GM15510 (cell line): Measurements from ENCODE around the gene NEURL1.

Experiments
- POLR2A ChIP-seq: IDR thresholded peaks from 3 replicates; pipeline ENCODE4 v1.6.1; 2011; ENCODE audit warnings: borderline replicate concordance; ENCODE audit not compliant: insufficient read length; ENCODE audit errors: extremely low read depth

NEURL1 gene

DNA sequence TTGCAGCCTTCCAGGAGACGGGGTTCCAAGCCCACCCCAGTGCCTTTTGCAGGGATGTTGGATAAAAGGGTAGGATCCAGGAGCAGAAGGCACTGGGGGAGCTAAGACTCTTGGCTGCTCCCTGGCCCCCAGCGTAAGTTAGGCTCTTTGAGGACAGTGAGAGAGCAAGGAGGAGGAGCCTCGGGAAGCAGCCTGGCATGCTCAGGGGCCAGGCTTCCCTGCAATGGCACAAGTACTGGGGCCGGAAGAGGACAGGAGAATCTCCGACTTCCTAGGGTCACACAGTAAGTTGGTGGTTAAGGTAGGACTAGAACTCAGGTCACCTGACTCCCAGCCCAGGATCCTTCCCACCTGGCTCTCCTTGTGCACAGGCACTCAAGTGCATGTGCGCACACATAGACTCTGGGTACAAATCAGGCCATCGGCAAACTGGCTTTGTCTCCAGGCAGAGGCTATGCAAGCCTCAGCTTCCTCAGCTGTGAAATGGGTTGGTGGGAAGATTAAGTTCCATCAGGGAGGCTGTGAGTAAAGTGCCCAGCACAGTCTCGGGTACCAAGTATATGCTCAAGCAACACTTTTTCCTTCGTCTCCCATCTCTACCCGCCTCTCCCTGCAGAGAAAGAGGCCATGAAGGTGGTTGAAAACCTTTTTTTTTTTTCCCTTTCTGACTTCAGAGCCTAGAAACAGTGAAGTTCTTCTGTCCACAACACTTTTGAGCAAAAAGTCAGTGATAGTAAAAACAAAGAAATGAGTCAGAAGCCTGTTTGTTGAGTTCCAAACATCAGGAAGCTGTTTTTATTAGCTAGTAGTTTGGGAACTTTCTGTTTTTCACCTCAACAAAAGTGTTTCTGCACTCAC lies 79.1 kb downstream of the NEURL1 start:
- no peak for TF ChIP-seq POLR2A

DNA sequence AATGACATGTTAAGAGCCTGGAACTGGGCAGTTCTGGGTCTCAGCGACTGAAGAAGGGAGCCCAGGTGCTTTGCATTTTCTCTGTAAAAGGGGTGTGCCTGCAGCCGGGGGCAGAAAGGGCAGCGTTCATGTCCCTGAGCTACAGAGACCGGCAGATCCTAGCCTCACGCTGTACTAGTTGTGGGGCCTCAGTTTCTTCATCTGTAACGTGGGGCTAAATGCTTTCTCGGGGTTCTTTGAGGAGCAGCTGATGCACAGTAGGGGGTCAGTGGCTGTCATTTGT lies 79.6 kb downstream of the NEURL1 start:
- no peak for TF ChIP-seq POLR2A

DNA sequence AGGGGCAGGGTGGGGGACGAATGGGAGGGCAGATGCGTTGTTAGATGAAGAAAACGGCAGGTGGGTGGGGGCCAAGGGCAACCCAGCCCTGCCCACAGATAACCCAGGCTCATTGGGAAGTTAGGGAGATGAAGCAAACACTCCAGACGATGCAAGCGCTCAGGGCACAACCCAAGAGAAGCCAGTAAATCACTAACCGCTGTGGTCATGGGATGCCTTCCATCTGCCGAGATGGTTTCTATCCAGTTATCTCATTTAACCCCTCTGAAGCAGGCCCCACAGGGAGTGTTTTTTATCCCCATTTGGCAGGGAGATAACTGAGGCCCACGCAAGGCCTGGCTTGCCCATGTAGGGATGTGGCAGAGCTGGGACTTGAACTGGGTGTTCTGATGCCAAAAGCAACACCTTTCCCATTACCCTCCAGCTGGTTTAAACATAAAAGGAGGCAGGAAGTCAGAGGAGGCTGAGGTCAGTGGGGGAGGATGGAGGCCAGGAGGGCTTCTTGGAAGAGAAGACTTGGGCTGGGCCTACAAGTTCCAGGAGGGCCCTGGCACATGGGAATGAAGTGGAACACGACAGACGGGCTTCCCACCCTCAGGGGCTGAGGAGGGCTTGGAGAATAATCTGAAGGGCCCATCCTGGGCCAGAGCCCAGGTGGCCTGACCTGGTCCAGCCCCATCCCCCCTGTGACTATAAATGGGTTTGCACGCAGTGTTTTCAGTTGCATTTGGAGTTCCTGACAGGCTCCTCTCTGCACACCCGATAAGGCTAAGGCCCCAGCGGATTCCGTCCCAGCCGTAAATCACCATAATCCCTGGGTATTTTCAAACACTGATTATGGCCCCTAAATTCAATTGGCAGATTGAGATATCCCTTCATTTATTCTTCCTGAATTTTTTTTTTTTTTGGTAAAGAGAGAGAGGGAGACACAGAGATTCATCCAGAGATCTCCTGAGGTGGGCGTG lies 80.9 kb downstream of the NEURL1 start:
- TF ChIP-seq POLR2A: no peak

DNA sequence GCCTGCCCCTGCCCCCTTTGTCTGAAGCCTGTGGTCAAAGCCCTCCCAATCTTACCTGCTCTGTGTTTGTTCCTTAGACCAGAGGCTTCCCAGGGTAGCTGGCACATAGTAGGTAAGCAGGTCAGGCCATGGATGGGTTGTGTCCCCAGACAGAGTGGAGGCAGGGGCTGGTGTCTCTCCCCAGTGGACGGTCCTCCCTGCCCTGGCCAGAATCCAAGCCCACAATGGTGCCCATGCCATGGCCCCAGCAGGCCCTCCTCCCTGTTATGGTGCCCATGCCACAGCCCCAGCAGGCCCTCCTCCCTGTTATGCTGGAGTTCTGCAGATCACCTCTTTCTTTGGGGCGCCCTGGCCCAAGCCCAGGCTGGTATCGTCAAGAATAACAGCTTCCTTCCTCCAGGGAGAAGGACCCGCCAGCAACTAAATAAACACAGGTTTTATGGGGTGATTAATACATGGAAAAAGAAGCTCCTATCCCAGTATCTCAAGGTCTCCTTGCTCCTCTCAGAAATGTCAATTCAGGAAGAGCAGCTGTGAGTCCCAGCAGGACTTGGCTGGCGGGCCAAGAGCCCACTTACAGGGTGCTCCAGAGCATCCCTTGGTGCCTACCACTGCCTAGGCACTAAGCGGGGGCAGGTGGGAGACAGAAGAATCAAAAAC lies 82.0 kb downstream of the NEURL1 start:
- TF ChIP-seq POLR2A: no peak

DNA sequence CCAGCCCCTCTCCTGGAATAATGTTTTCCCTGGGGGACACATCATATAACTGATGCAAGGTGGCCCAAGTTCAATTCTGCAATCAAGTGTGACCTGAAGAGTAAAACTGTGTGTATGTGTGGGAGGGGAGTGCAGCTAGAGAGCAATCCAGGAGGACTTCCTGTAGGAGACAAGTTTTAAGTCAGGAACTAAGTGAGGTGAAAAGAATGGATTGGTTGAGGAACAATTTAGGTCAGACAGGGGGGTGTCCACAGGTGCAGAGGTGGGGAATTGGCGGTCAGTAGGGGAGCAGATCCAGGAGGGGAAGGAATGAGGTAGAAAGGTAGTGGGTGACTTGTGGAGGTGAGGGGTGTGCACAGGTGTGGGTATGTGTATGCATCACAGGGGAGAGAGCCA lies 82.6 kb downstream of the NEURL1 start:
- no peak for TF ChIP-seq POLR2A

DNA sequence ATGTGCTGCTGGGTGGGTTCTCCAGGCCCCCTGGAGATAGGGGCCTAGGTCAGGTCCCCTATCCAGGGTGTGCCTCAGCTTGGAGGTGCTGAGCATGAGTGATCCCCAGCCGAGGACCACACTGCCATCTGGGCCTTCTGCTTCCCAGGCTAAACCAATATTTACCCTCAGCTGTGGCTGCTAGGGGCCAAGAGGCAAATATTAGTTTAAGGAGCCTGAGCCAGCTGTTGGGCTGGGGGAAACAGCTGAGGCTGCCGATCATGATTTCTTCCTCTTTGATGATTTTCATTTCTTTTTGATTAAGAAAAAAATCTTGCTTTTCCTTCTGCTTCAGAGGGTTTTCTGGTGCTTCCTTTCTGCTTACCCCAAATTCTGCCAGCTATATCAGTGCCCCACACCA lies 83.4 kb downstream of the NEURL1 start:
- TF ChIP-seq POLR2A: no peak

DNA sequence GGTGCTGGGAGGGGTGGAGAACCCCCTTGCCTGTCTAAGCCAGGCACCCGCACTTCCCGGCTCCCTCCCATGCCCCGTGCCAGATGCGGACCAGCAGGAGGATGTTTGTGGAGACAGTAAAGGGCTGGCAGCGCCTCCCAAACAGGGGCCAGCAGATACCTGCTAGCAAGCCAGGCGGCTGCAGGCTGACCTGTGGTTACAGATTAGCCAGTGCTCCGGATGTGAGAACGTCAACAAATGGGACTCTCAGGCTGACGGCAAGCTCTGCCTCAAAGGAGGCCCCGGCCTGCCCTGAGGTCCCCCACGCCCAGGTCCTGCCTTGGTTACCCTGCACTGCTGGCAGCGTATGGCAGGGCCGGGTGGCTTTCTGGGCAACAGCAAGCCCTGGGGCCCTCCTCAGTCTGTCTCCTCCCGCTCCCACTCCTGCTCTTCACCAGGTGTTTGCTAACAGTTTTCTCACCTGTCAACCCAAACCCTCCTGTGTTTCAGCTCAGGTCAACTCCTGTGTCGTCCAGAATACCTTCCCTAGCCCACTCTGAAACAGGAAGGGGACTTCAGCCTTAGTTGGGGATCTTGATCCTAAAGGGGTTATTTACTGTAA lies 85.4 kb downstream of the NEURL1 start:
- no peak for TF ChIP-seq POLR2A

DNA sequence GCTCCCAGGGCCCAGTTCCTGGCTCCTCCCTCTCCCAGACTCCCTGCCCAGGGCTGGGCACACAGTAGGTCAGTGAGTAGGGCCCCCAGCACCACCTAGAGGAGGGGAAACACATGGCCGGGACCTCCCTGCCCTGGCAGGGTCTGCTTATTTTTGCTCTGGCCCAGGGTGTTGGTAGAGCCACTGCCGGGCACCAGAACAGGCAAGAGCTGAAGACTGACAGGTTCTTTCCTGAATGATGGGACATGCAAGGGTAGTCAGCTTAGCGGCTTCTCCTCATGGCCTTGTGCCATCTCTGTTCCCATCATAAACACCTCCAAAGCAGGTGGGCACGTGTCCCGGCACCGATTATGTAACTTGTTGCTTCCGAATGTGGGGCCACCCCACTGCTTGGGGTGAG lies 86.5 kb downstream of the NEURL1 start:
- TF ChIP-seq POLR2A: no peak

DNA sequence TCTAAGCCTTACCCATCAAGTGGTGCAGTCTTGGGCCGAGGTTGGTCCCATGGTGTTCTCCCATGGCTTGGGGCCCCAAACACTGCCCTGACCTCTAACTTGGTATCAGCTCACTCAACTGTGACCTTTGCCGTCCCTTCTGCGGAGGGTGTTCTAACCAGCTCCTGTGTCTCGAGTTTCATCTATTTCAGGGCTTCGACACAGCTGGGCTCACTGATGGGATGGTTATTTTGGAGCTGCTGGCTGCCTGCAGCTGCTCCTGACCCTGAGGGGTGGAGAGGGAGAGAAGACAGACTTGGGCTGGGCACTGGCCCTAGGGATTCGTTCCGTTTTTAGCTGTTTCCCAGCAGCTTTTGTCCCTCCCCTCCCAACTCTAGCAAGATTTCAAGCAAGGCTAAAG lies 86.9 kb downstream of the NEURL1 start:
- no peak for TF ChIP-seq POLR2A

DNA sequence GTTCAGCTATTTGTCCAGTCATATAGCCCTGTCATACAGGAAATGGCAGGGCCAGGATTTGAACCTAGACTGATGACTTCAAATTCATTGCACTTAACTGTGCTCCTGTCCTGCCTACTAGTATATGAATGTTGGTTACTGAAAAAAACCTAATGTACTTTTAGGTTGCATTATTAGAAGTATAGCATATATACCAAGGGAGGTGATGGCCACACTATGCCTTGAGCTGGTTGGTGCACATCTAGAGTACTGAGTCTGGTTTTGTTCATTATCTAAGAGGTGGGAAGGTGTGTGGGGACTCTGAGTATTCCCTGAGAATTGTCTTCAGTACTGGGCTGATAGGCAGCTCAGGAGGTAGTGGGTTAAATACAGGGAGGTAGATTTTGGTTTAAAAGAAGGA lies 88.0 kb downstream of the NEURL1 start:
- no peak for TF ChIP-seq POLR2A

DNA sequence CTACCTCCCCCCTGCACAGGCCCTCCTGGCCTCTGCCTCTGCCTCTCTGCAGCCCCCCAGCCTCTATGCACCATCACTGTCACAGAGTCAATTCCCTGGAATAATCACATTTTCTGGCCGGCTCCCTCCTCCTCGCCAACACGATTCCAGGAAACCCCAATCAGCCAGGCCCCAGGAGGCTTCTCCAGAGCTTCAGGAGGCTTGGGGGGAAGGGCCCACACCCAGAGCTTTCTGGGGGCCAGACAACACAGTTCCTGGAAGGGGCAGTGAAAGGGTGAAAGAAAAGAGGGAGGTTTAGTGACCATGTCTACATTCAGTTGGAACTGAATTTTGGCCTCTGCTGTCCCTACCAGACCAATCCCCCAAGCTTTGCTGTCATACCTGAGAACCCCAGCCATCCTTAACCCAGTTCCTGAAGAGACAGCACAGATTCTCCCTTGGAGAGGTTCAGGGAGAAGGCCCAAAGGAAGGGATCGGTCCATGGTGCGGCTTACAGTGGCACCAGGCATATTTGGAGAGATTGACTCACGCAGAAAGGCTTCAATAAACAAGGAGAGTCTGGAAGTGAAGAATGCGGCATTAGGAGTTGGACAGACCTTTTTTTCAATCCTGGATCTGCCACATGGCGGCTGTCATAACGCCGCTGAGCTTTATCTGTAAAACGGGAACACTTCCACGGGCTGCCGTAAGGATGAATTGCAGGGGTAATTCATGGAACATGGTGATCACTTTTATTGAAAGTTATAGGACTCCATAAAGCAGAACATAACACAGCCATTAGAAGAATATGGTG lies 89.0 kb downstream of the NEURL1 start:
- TF ChIP-seq POLR2A: no peak

DNA sequence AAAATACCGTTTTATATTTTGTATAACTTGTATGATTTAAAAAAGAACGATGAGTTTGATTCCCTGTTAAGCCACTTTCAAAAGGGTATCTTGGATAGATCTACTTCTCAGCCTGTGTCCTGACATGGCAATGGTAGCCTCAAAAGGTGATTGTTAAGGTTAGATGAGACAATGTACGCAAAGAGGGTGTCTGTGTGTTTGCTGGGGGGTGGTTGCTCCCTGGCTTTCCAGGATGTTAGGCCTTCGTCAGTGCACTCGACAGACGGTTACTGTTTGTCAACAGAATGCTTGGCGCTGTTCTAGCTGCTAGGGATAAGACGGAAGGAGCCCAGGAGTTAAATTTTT lies 90.3 kb downstream of the NEURL1 start:
- TF ChIP-seq POLR2A: no peak

DNA sequence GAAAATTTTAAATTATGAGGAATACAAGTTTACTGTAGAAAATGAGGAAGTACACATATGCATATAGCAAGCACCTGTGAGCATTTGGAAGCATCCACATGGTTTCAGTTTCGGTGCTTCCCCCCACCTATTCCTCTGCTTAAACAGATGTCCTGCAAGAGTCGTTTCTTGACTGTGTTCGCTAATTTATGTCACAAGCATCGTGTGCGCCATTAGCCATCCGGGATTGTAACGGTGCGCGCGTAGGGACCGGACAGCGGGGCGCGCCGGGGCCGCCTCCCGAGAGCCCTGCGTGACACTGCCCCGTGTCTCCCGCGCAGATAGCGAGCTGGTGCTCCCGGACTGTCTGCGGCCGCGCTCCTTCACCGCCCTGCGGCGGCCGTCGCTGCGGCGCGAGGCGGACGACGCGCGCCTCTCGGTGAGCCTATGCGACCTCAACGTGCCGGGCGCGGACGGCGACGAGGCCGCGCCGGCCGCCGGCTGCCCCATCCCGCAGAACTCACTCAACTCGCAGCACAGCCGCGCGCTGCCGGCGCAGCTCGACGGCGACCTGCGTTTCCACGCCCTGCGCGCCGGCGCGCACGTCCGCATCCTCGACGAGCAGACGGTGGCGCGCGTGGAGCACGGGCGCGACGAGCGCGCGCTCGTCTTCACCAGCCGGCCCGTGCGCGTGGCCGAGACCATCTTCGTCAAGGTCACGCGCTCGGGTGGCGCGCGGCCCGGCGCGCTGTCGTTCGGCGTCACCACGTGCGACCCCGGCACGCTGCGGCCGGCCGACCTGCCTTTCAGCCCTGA lies 90.9 kb downstream of the NEURL1 start:
- TF ChIP-seq POLR2A: peak; percentile 52
